Dendritic cell treated with granulocyte-macrophage colony-stimulating factor and Interleukin-4, amounts not matched to agents 40 ng/mL and 50 ng/mL, for 4 days (primary cell): ENCODE measurements around the gene TAS2R40.

Source experiments
- H3K27ac Mint-ChIP-seq: one replicate; pipeline ENCODE4 v1.8.0; 2022; ENCODE audit warnings: mild to moderate bottlenecking, mixed read lengths
- H3K27me3 Mint-ChIP-seq: one replicate; pipeline ENCODE4 v1.8.0; 2022; ENCODE audit warnings: mild to moderate bottlenecking, mixed read lengths
- H3K36me3 Mint-ChIP-seq: one replicate; pipeline ENCODE4 v1.8.0; 2022; ENCODE audit warnings: low read depth, mixed read lengths
- H3K4me1 Mint-ChIP-seq: one replicate; pipeline ENCODE4 v1.8.0; 2022; ENCODE audit warnings: low read depth, mixed read lengths
- H3K4me3 Mint-ChIP-seq: one replicate; pipeline ENCODE4 v1.8.0; 2022; ENCODE audit warnings: mild to moderate bottlenecking, moderate library complexity, mixed read lengths
- H3K9me3 Mint-ChIP-seq: one replicate; pipeline ENCODE4 v1.8.0; 2022; ENCODE audit warnings: mixed read lengths
- intact Hi-C: fragments of 100-400 bp; cut with micrococcal nuclease; formaldehyde crosslinking; loops from one replicate; pipeline ENCODE4 v1.15.0; 2022

Gene TAS2R40

DNA sequence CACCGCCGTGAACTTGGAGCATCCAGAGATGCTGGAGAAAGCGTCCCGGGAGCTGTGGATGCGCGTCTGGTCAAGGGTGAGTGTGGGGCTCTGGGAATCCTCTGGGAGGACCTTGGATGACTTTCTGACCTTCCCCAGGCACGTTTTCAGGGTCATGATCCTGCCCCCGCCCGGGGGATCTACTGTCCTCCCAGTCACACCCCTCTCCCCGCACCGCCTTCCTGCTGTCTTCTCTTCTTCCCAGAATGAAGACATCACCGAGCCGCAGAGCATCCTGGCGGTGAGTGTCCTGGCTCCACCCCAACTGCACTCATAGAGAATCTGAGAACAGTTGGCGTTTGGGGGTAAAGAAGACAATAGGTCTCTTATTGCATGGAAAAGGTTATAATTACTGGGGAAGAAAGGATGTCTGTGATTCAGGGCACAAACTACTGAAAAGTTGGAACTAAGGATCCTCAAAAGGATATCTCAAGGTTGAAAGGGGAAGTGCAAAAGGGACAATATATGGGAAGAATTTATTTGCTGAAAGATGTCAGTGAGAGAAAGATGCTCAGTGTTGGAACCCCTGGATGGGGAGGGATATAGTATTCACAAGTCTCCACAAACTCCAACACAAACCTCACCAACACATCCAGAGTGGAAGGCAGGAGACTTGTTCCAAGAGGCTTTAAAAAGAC, 43.3 kb downstream of the TAS2R40 start:
- Mint-ChIP-seq H3K4me1 (peaks cover 48% of the 10 kb centered on the region), H3K4me3 (no peak overlapping the region), H3K36me3 (peaks cover 71% of the 10 kb centered on the region), H3K27ac (no peak overlapping the region), H3K27me3 (no peaks in the 10 kb centered on the region), H3K9me3 (no peaks in the 10 kb centered on the region)
- intact Hi-C loops: no loop called here

DNA sequence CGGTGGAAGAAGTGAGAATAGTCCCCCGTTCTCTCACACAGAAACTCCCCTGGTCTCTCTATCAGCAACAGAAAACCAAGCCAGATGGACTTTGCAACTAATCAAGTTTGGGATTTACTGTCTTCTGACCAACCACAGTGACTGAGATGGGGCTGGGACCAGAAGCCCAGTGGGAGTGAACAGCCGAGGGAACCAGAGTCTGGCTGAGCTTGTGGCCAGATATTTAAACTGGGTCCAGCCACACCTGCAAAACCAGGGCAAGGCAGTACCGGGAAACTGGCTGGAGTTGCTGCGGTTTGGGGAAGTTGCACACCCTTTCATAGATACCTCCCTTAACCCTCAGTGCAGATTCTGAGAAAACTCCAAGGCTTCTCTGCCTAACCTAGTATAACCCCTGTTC, 47.4 kb downstream of the TAS2R40 start:
- H3K27me3 Mint-ChIP-seq: no peaks in the 10 kb centered on the region
- no peaks in the 10 kb centered on the region for H3K9me3 Mint-ChIP-seq
- H3K36me3 Mint-ChIP-seq: peaks cover 61% of the 10 kb centered on the region
- H3K4me1 Mint-ChIP-seq: peaks cover 44% of the 10 kb centered on the region
- no peak overlapping the region for H3K27ac Mint-ChIP-seq
- no peak overlapping the region for H3K4me3 Mint-ChIP-seq
- intact Hi-C loops: no loop called here

DNA sequence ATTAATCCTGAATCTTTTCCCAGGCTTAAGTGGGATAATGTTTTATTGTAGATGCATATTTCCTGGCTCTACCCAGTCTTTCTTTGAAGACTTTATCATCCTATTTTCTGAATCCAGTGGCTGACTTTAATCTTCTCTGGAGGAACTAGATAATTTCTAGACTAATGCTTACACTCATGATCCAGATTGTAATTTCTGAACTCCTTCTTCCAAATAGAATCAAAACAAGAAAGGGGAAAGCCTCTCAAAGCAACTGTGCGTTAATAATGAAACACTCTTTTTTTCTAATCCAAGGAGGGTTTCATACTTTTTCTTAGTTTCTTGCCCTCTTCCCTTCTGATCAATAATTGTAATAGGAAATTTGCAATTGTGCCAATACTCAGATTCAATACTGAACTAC, 49.4 kb downstream of the TAS2R40 start:
- intact Hi-C loops: no loop called here
- peaks cover 41% of the 10 kb centered on the region for H3K36me3 Mint-ChIP-seq
- no peaks in the 10 kb centered on the region for H3K27me3 Mint-ChIP-seq
- H3K4me1 Mint-ChIP-seq: peaks cover 29% of the 10 kb centered on the region
- H3K27ac Mint-ChIP-seq: no peak overlapping the region
- no peak overlapping the region for H3K4me3 Mint-ChIP-seq
- H3K9me3 Mint-ChIP-seq: no peaks in the 10 kb centered on the region
